GM12874 (cell line): ENCODE results near the gene HECTD4.

Source experiments
- TF ChIP-seq, protein P1 (sequence below): IDR thresholded peaks from 2 replicates; pipeline ENCODE4 v1.5.1; 2011; ENCODE audit warnings: low read depth, mild to moderate bottlenecking, control low read depth, low read length, moderate library complexity; ENCODE audit not compliant: insufficient read depth

HECTD4 gene

DNA sequence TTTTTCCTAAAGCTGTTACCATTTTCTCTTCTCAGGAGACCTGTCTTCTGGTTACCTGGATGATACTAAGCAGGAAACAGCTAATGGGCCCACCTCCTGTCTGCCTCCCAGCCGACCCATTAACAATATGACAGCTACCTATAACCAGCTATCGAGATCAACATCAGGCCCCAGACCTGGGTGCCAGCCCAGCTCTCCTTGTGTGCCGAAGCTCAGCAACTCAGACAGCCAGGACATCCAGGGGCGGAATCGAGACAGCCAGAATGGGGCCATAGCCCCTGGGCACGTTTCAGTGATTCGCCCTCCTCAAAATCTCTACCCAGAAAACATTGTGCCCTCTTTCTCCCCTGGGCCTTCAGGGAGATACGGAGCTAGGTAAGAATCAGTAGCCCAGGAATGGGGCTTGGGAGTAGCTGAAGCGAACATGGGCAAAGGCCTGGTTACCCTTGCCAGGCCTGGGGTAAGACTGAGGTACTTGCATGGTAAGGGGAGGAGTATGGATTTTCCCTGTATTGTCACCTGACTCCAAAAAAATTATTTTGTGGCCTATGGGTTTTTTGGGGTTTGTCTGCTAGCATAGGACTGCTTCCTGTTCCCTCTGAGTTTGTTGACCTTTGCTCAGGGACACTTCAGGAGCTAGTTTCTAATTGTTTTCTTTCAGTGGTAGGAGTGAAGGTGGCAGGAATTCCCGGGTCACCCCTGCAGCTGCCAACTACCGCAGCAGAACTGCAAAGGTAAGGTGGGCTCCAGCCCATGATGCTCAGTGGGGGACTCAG, 230.3 kb downstream of the HECTD4 start:
- TF ChIP-seq, protein P1, sequence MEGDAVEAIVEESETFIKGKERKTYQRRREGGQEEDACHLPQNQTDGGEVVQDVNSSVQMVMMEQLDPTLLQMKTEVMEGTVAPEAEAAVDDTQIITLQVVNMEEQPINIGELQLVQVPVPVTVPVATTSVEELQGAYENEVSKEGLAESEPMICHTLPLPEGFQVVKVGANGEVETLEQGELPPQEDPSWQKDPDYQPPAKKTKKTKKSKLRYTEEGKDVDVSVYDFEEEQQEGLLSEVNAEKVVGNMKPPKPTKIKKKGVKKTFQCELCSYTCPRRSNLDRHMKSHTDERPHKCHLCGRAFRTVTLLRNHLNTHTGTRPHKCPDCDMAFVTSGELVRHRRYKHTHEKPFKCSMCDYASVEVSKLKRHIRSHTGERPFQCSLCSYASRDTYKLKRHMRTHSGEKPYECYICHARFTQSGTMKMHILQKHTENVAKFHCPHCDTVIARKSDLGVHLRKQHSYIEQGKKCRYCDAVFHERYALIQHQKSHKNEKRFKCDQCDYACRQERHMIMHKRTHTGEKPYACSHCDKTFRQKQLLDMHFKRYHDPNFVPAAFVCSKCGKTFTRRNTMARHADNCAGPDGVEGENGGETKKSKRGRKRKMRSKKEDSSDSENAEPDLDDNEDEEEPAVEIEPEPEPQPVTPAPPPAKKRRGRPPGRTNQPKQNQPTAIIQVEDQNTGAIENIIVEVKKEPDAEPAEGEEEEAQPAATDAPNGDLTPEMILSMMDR = no peak

DNA sequence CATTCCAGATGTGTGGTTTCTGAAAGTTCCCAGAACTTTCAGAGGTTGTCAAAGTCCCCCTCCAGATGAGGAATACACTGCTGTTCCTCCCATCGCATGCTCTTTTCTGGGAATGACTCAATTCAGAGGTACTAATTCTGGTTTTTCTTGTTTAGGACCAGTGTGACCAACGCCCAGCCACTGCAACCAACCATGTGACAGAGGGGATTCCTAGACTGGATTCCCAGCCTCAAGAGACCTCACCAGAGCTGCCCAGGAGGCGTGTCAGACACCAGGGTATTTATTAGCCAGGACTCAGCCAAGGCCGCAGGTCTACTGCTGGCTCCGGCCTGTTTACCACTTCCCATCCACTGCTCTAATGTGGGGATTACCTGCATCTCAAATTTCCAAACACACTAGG, 232.6 kb downstream of the HECTD4 start:
- TF ChIP-seq, protein P1 = no peak

DNA sequence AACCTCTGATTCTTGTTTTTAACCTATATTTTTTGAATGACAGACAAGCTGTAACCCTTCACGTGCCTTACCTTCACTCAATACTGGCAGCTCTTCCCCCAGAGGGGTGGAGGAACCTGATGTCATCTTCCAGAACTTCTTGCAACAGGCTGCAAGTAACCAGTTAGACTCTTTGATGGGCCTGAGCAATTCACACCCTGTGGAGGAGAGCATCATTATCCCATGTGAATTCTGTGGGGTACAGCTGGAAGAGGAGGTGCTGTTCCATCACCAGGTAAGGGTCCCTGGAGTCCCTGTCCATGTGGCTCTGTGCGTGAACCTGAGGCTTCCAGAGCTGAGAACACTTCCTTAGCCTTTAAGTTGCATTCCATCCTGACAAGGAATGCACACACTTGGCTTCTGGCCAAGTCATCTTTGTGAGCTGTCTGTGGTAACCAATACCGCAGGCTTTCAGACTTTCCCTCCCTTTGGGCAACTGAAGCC, 234.2 kb downstream of the HECTD4 start:
- TF ChIP-seq, protein P1 = no peak

DNA sequence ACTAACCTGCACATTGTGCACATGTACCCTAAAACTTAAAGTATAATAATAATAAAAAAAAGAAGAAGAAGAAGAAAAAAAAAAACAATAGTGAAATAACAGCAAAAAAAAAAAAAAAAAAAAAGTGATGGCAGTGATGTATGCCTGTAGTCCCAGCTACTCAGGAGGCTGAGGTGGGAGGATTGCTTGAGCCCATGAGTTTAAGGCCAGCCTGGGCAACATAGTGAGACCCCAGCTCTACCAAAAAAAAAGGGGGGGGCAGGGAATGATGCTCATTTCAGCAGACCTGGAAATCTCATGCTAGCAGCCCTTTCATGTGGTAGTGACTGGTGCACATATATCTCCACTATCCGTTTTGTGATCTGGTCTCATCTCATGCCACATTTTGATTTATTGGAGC, 236.1 kb downstream of the HECTD4 start:
- TF ChIP-seq, protein P1 = no peak

DNA sequence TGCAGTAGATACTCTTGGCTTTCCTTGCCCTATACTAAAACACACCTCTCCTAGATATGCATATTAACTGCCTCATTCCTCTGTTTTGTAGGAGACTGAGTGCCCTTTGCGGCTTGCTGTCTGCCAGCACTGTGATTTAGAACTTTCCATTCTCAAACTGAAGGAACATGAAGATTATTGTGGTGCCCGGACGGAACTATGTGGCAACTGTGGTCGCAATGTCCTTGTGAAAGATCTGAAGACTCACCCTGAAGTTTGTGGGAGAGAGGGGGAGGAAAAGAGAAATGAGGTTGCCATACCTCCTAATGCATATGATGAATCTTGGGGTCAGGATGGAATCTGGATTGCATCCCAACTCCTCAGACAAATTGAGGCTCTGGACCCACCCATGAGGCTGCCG, 241.5 kb downstream of the HECTD4 start:
- TF ChIP-seq, protein P1 = no peak

DNA sequence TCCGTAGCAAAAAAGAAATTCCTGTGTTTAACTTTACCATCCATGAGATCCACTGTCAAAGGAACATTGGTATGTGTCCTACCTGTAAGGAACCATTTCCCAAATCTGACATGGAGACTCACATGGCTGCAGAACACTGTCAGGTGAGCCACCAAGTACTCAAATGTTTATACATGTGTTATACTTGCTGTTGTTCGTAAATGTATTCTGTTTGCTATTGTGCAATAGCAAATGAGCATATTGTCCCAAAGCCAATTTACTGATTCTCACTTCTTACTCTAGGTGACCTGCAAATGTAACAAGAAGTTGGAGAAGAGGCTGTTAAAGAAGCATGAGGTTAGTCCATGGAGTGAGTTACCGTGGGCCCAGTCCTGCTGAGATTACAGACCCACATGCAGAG, 247.5 kb downstream of the HECTD4 start:
- TF ChIP-seq, protein P1 = no peak

DNA sequence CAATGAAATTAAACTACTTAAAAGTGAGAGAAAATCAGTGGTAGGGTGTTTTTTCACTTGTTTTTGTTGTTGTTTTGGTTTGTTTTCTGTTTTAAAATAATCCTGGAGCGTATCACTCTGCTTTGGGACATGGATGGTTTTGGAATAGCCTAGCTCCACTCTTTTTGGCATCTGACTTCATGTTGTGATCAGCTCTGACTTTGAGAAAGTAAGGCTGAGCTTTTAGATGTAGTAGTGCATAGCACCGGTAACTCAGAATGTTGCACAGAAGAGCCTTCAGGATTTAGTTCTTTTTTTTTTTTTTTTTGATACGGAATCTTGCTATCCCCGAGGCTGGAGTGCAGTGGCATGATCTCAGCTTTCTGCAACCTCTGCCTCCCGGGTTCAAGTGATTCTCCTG, 248.8 kb downstream of the HECTD4 start:
- TF ChIP-seq, protein P1 = no peak
